Liver (tissue), 3 donors: ENCODE data around the gene SEMA3E.

Experiments
- CTCF ChIP-seq: fragments of 150-350 bp; IDR thresholded peaks from 2 replicates; pipeline ENCODE4 v1.5.1; 2017; ENCODE audit warnings: improper control_type of control experiment, low read depth, low read length; ENCODE audit not compliant: missing input control
- EGR1 ChIP-seq, 2 donors: IDR thresholded peaks; 2 replicates each; pipeline ENCODE4 v1.6.1; 2016 to 2018; ENCODE audit warnings: antibody characterized with exemption in 2 of 2, low read depth in 2 of 2
- GABPA ChIP-seq, 2 donors: IDR thresholded peaks in 1 of 2; conservative IDR thresholded peaks in 1 of 2; 2 replicates each; pipeline ENCODE4 v1.6.1; 2016; ENCODE audit warnings: antibody characterized with exemption in 2 of 2, mild to moderate bottlenecking in 1 of 2, moderate library complexity in 1 of 2
- RAD21 ChIP-seq, 2 donors: IDR thresholded peaks; 2 replicates each; pipeline ENCODE4 v1.6.1; 2016; ENCODE audit warnings: antibody characterized with exemption in 2 of 2, mild to moderate bottlenecking in 2 of 2
- TAF1 ChIP-seq: conservative IDR thresholded peaks from 2 replicates; pipeline ENCODE4 v1.6.1; 2016; ENCODE audit warnings: antibody characterized with exemption, mild to moderate bottlenecking
- TF ChIP-seq, protein P1 (sequence below): IDR thresholded peaks from 2 replicates; pipeline ENCODE4 v1.6.1; 2016; ENCODE audit warnings: antibody characterized with exemption, mild to moderate bottlenecking
- TF ChIP-seq, protein P2 (sequence below): IDR thresholded peaks from 2 replicates; pipeline ENCODE4 v1.6.1; 2016; ENCODE audit warnings: antibody characterized with exemption
- donor health status: healthy.
- donor health status: healthy.

- TF ChIP-seq, protein P1, sequence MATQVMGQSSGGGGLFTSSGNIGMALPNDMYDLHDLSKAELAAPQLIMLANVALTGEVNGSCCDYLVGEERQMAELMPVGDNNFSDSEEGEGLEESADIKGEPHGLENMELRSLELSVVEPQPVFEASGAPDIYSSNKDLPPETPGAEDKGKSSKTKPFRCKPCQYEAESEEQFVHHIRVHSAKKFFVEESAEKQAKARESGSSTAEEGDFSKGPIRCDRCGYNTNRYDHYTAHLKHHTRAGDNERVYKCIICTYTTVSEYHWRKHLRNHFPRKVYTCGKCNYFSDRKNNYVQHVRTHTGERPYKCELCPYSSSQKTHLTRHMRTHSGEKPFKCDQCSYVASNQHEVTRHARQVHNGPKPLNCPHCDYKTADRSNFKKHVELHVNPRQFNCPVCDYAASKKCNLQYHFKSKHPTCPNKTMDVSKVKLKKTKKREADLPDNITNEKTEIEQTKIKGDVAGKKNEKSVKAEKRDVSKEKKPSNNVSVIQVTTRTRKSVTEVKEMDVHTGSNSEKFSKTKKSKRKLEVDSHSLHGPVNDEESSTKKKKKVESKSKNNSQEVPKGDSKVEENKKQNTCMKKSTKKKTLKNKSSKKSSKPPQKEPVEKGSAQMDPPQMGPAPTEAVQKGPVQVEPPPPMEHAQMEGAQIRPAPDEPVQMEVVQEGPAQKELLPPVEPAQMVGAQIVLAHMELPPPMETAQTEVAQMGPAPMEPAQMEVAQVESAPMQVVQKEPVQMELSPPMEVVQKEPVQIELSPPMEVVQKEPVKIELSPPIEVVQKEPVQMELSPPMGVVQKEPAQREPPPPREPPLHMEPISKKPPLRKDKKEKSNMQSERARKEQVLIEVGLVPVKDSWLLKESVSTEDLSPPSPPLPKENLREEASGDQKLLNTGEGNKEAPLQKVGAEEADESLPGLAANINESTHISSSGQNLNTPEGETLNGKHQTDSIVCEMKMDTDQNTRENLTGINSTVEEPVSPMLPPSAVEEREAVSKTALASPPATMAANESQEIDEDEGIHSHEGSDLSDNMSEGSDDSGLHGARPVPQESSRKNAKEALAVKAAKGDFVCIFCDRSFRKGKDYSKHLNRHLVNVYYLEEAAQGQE = no peak
- no peak for TF ChIP-seq CTCF
- no peak for TF ChIP-seq TAF1
- TF ChIP-seq, protein P2, sequence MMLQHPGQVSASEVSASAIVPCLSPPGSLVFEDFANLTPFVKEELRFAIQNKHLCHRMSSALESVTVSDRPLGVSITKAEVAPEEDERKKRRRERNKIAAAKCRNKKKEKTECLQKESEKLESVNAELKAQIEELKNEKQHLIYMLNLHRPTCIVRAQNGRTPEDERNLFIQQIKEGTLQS = no peak
- no peak for TF ChIP-seq EGR1 (IDR thresholded peaks at IDR 0.05; ENCODE audit: low read depth in 2 of 2)
- TF ChIP-seq RAD21 (IDR thresholded peaks at IDR 0.05) = no peak
- TF ChIP-seq GABPA (IDR thresholded peaks at IDR 0.05 in 1 of 2, conservative IDR thresholded peaks at IDR 0.05 in 1 of 2) = no peak
Measured at GRCh38 chr7:83449781-83450180, 199.2 kb downstream of the SEMA3E start.
